Measurements from ENCODE around the gene CHGA. TPM values are rescaled to one million over a fixed set of nuclear protein-coding genes. Genes with fewer than 3 reads are reported as not detected.

CHGA gene
- total and polyA plus RNA-seq, 10 of the 15 experiments (the other 5 are each of a cell fraction or from before 2014, with no cell fraction given) = 0.11 to 0.23 TPM; not detected in 8

DNA sequence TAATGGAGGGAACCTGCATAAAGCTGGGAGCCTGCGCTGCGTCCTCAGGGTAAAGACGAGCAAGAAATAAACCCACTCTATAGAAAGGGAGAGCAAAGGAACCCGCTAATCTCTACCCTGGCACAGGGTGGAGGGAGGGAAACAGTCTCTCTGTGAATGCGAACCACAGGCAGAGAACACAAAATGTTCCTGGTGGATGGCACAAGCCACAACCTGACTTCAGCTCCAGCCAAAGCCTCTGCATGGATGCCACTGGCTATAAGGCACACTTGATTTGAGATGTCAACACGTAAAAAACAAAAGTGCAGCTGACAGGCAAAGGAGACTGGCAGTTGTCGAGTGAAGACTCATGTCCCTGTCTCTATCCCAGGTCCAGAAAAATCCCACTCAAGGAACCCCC lies 32.4 kb downstream of the CHGA start:
- H3K9ac ChIP-seq (ENCODE audit: control insufficient read depth, insufficient read depth, low read length) = no peak overlapping the region
- no peak overlapping the region for H3K4me2 ChIP-seq (ENCODE audit: control insufficient read depth, insufficient read depth)
- H3K36me3 ChIP-seq (ENCODE audit: control insufficient read depth in 2 of 2, insufficient read depth in 2 of 2, low read length in 1 of 2) = peaks cover 7 to 47% of the 10 kb centered on the region in 2 experiments; a peak in 3 of 4 replicates
- H3K9me3 ChIP-seq (replicated peaks; ENCODE audit: control insufficient read depth, insufficient read depth, low read length) = no peaks in the 10 kb centered on the region
- no peak for ATAC-seq
- H3K79me2 ChIP-seq (ENCODE audit: control insufficient read depth, insufficient read depth, low read length) = no peaks in the 10 kb centered on the region
- SMC1A ChIA-PET (ENCODE audit: uncharacterized antibody, unreplicated experiment) = interaction anchor here (0.7 to 3.1 kb wide), 6 partner anchors 10 to 590 kb away, joined by 3 to 16 read pairs (median 4); no protein-coding TSS in a partner anchor
- TF ChIP-seq, protein P1, sequence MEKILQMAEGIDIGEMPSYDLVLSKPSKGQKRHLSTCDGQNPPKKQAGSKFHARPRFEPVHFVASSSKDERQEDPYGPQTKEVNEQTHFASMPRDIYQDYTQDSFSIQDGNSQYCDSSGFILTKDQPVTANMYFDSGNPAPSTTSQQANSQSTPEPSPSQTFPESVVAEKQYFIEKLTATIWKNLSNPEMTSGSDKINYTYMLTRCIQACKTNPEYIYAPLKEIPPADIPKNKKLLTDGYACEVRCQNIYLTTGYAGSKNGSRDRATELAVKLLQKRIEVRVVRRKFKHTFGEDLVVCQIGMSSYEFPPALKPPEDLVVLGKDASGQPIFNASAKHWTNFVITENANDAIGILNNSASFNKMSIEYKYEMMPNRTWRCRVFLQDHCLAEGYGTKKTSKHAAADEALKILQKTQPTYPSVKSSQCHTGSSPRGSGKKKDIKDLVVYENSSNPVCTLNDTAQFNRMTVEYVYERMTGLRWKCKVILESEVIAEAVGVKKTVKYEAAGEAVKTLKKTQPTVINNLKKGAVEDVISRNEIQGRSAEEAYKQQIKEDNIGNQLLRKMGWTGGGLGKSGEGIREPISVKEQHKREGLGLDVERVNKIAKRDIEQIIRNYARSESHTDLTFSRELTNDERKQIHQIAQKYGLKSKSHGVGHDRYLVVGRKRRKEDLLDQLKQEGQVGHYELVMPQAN (conservative IDR thresholded peaks at IDR 0.05) = no peak
- no peak for TF ChIP-seq NR2F1 (conservative IDR thresholded peaks at IDR 0.05)
- no peak for TF ChIP-seq SMAD5 (IDR thresholded peaks at IDR 0.05; ENCODE audit: low read depth)
- TF ChIP-seq, protein P2, sequence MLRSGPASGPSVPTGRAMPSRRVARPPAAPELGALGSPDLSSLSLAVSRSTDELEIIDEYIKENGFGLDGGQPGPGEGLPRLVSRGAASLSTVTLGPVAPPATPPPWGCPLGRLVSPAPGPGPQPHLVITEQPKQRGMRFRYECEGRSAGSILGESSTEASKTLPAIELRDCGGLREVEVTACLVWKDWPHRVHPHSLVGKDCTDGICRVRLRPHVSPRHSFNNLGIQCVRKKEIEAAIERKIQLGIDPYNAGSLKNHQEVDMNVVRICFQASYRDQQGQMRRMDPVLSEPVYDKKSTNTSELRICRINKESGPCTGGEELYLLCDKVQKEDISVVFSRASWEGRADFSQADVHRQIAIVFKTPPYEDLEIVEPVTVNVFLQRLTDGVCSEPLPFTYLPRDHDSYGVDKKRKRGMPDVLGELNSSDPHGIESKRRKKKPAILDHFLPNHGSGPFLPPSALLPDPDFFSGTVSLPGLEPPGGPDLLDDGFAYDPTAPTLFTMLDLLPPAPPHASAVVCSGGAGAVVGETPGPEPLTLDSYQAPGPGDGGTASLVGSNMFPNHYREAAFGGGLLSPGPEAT (IDR thresholded peaks at IDR 0.05; ENCODE audit: low read depth) = no peak
- no peak for TF ChIP-seq SREBF1 (IDR thresholded peaks at IDR 0.05; ENCODE audit: low read length)
- no peak for TF ChIP-seq ZNF384 (IDR thresholded peaks at IDR 0.05; ENCODE audit: borderline replicate concordance, low read depth, low read length)
- intact Hi-C loops (cut with micrococcal nuclease; ENCODE audit: unreplicated experiment) = no loop called here
- H3K27me3 ChIP-seq (replicated peaks in 1 of 2; ENCODE audit: control insufficient read depth in 2 of 2, insufficient read depth in 2 of 2, low read length in 1 of 2) = no peaks in the 10 kb centered on the region
- no peak overlapping the region for H3K27ac ChIP-seq (ENCODE audit: control insufficient read depth, insufficient read depth)
- no peak for FAIRE-seq
- in situ Hi-C loops (cut with MboI) = no loop called here
- POLR2A ChIA-PET = no interaction called here
- no peaks in the 10 kb centered on the region; the same call in 1 of the 2 replicates for H3K4me1 ChIP-seq (ENCODE audit: control insufficient read depth, insufficient read depth, low read length)
- H2AFZ ChIP-seq (ENCODE audit: control insufficient read depth, low read depth, low read length) = no peak overlapping the region
- H4K20me1 ChIP-seq (ENCODE audit: control insufficient read depth, insufficient read depth) = no peaks in the 10 kb centered on the region
- CTCF ChIA-PET = interaction anchor here (0.9 to 5.5 kb wide), 8 partner anchors 8 to 244 kb away, joined by 3 to 42 read pairs (median 6); no protein-coding TSS in a partner anchor
- 99% methylated on average over 7 of the region's 7 CpGs for WGBS (ENCODE audit: insufficient coverage, insufficient replicate concordance, low lambda C conversion rate, missing lambda C conversion rate)
- no peak overlapping the region for H3K4me3 ChIP-seq
- DNase-seq (ENCODE audit: low read depth, low spot score) = no peak
- RAD21 ChIA-PET (ENCODE audit: unreplicated experiment) = interaction anchor here (0.5 to 3.3 kb wide), 6 partner anchors 78 to 222 kb away, joined by 3 to 14 read pairs (median 4); no protein-coding TSS in a partner anchor
- BruUV-seq (replicated peaks) = no TSS peak

Data from GM12878 (cell line).